HEK293T (cell line): ENCODE data around the gene GZMM.

Source experiments
- FOXM1 ChIP-seq: fragments of 450-650 bp; IDR thresholded peaks from 2 replicates; pipeline ENCODE4 v1.6.1; 2017; ENCODE audit warnings: mild to moderate bottlenecking, borderline replicate concordance
- NFRKB ChIP-seq: fragments of 450-650 bp; IDR thresholded peaks from 2 replicates; pipeline ENCODE4 v1.6.1; 2016; ENCODE audit warnings: mild to moderate bottlenecking, moderate library complexity

DNA sequence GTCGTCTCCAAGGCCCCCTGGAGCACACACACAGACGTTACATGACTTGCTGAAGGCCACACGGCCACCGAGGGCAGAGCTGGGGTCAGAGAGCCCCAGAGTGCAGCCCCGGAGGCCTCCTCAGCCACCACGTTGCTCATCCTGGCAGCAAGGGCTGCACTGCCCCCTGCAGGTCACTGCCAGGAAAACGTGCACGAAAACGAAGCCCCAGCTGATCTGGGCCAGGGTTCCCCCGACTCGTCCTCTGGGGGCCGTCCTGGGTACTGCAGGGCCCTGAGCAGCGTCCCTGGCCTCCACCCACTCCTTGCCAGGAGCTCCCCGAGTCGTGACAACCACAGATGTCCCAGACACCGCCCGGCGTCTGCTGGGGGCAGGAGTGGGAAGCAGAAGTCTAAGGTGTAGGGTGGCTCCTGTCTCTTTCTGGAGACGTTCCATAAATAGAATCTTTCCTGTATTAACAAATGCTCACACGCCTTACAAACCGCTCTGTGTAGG, 33.2 kb upstream of the GZMM start:
- no peak for TF ChIP-seq FOXM1
- TF ChIP-seq NFRKB = no peak
